C1 segment of cervical spinal cord (tissue), 14 donors: Measurements from ENCODE around the gene NDRG2.
"Not testable (repeated sequence)": the region's sequence is repeated elsewhere in the genome, so short reads cannot be mapped to it uniquely, and the experiment has no call there.

ENCODE experiments used
- DNase-seq, 14 donors: peaks; one replicate each; lab custom pipeline; 2025; lab: John Stamatoyannopoulos, UW

NDRG2 gene

GRCh38 chr14:21014761-21015190 lies 10.1 kb downstream of the NDRG2 start:
- DNase-seq = peak; percentile 25 to 92 (median 77)

- no peak for DNase-seq
These were observed 13.7 kb downstream of the NDRG2 start for GRCh38 chr14:21011136-21011535.

GRCh38 chr14:21009721-21010120 lies 15.1 kb downstream of the NDRG2 start:
- not testable (repeated sequence) for DNase-seq

- DNase-seq = no peak
These were observed 21.0 kb downstream of the NDRG2 start for GRCh38 chr14:21003788-21004346.

- DNase-seq = no peak
These were observed 23.6 kb downstream of the NDRG2 start for GRCh38 chr14:21001218-21001617.

- no peak for DNase-seq
These were observed 25.3 kb downstream of the NDRG2 start for GRCh38 chr14:20999591-20999990.

GRCh38 chr14:20998674-20999366 lies 26.0 kb downstream of the NDRG2 start, which contains the start of gene SLC39A2:
TSS of gene SLC39A2 (plus strand) at chr14:20999293. CDS start at chr14:20999447, 154 bp downstream.
- DNase-seq = peak in 1 of 14 donors; percentile 11

- DNase-seq = no peak
These were observed 26.7 kb downstream of the NDRG2 start for GRCh38 chr14:20998139-20998538.

GRCh38 chr14:20997564-20997963 lies 27.3 kb downstream of the NDRG2 start:
- DNase-seq = no peak

GRCh38 chr14:20997115-20997514 lies 27.7 kb downstream of the NDRG2 start:
- DNase-seq = no peak

GRCh38 chr14:20996521-20996920 lies 28.3 kb downstream of the NDRG2 start:
- DNase-seq = no peak

- peak; percentile 14 to 95 (median 85) for DNase-seq
These were observed 34.9 kb downstream of the NDRG2 start, which contains the start of gene METTL17 for GRCh38 chr14:20989787-20990600. TSS of gene METTL17 (plus strand) at chr14:20989980. CDS start at chr14:20990003, 23 bp downstream.

GRCh38 chr14:20989471-20989786 lies 35.4 kb downstream of the NDRG2 start:
- DNase-seq = no peak

- DNase-seq = peak in 2 of 14 donors; percentile 2 to 23
These were observed 36.0 kb downstream of the NDRG2 start for GRCh38 chr14:20988717-20989470.

GRCh38 chr14:20986811-20987210 lies 38.0 kb downstream of the NDRG2 start:
- no peak for DNase-seq

- DNase-seq = not testable (repeated sequence)
These were observed 39.2 kb downstream of the NDRG2 start for GRCh38 chr14:20985650-20986049.

- no peak for DNase-seq
These were observed 42.1 kb downstream of the NDRG2 start for GRCh38 chr14:20982646-20983369.

- DNase-seq = no peak
These were observed 44.0 kb downstream of the NDRG2 start for GRCh38 chr14:20980906-20981305.

GRCh38 chr14:20978687-20979086 lies 46.2 kb downstream of the NDRG2 start:
- no peak for DNase-seq

GRCh38 chr14:20976291-20976690 lies 48.6 kb downstream of the NDRG2 start:
- no peak for DNase-seq

- no peak for DNase-seq
These were observed 51.4 kb downstream of the NDRG2 start for GRCh38 chr14:20973501-20973900.
